ENCODE data around the gene GLIPR1.

DNA sequence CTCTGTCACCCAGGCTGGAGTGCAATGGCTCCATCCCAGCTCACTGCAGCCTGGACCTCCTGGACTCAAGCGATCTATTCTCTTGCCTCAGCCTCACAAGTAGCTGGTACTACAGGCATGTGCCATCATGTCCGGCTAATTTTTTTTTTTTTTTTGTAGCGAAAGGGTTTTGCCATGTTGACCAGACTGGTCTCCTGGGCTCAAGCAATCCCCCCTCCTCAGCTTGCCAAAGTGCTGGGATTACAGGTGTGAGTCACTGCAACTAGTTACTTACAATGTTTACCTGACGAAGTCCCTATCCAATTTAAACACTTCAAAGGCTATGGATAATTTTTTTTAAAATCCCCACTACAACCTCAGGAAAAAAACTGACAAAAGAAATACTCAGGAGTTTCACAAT, 29.1 kb downstream of the GLIPR1 start:
- TF ChIP-seq, protein P1, sequence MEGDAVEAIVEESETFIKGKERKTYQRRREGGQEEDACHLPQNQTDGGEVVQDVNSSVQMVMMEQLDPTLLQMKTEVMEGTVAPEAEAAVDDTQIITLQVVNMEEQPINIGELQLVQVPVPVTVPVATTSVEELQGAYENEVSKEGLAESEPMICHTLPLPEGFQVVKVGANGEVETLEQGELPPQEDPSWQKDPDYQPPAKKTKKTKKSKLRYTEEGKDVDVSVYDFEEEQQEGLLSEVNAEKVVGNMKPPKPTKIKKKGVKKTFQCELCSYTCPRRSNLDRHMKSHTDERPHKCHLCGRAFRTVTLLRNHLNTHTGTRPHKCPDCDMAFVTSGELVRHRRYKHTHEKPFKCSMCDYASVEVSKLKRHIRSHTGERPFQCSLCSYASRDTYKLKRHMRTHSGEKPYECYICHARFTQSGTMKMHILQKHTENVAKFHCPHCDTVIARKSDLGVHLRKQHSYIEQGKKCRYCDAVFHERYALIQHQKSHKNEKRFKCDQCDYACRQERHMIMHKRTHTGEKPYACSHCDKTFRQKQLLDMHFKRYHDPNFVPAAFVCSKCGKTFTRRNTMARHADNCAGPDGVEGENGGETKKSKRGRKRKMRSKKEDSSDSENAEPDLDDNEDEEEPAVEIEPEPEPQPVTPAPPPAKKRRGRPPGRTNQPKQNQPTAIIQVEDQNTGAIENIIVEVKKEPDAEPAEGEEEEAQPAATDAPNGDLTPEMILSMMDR (IDR thresholded peaks at IDR 0.05): no peak
- no peak for TF ChIP-seq POLR2A (IDR thresholded peaks at IDR 0.05)
